ENCODE data around the gene LRRC57.
"Not testable (repeated sequence)": the region's sequence is repeated elsewhere in the genome, so short reads cannot be mapped to it uniquely, and the experiment has no call there.

Gene LRRC57

DNA sequence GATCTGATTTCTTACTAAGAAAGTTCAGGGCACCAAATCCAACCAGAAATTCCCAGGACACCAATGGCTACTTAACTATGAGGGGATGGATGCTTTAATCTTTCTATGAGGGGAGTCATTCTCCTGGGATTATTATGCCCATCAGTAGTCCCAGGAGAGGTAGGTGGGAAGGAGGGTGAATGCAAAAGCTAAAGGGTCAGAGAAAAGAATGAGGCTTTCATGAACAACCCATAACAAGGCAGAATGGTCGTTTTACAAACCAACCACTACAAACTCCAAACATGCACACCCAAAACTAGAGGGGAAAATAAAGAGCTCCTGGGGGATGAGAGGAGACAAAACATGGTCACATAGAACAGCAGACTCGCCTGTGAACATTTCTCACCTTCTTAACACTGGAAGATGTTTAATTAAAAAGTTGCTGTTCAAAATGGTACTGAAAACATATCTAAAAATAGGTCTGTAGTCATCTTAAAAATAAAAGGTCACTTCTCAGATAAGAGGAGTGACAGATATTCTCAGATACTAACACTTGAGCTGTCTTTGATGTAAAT lies 30.5 kb upstream of the LRRC57 start:
- no peak overlapping the region for H3K9ac ChIP-seq (ENCODE audit: low read depth, low read length)
- peaks cover 5% of the 10 kb centered on the region for H3K27me3 ChIP-seq (ENCODE audit: control insufficient read depth, insufficient read depth, low read length)
- H3K4me3 ChIP-seq (ENCODE audit: low read length) = no peak overlapping the region
- H3K9me3 ChIP-seq (replicated peaks; ENCODE audit: low read length) = no peaks in the 10 kb centered on the region
- no peaks in the 10 kb centered on the region for H3K36me3 ChIP-seq (ENCODE audit: insufficient read depth, low read length)
- no peak overlapping the region for H3K4me2 ChIP-seq (ENCODE audit: low read length)
- peaks cover 35% of the 10 kb centered on the region for H3K4me1 ChIP-seq (ENCODE audit: control insufficient read depth, insufficient read depth, low read length)

DNA sequence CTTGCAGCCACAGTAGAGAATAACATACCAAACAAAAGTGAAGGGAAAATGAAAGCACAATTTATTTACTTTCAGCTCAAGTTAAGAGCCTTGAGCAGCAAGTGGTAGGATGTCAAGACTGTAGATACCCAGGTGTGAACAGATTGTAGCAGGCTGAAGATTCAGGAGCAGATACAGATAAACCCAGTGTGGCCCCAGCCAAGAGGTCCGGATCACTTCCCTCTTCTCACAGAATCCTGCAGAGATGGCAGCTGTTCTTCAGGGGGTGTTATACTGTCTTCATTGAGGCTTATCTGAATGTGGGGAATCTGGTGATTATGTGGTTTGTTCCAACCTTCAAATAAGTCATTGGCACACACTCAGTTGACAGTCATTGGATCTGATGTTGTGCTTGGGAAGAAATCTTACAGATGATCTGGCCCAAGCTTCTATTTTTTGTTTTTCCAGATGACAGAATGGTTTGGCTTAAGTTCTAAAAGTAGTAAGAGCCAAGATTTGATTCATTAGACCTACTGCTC lies 29.0 kb upstream of the LRRC57 start:
- no peak overlapping the region for H3K9ac ChIP-seq (ENCODE audit: low read depth, low read length)
- H3K4me3 ChIP-seq (ENCODE audit: low read length) = peak overlapping the region; percentile 49
- H3K36me3 ChIP-seq (ENCODE audit: insufficient read depth, low read length) = no peaks in the 10 kb centered on the region
- no peaks in the 10 kb centered on the region for H3K9me3 ChIP-seq (replicated peaks; ENCODE audit: low read length)
- peaks cover 35% of the 10 kb centered on the region for H3K4me1 ChIP-seq (ENCODE audit: control insufficient read depth, insufficient read depth, low read length)
- peaks cover 5% of the 10 kb centered on the region for H3K27me3 ChIP-seq (ENCODE audit: control insufficient read depth, insufficient read depth, low read length)
- H3K4me2 ChIP-seq (ENCODE audit: low read length) = peak overlapping the region; percentile 75

DNA sequence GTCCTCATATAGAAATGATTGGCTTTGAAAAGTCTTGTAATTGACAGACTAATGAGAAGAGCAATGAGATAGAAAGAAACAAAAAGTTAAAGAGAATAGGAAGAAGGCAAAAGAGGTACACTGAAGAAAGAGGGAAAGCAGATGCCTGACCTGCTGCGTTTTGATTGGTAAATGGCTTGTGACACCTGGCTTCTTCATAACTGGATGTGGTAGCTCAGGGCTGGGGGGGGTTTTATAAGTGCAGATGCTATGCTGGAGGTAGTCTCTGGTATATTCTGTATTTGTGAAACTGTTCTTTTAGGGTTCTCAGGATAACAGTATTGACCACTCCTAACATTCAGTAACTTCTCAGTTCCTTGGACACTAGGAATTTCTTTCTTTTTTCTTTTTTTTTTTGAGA lies 28.2 kb upstream of the LRRC57 start:
- Histone ChIP-seq H3K4me2 (ENCODE audit: low read length) (peak overlapping the region; percentile 94), H3K4me3 (ENCODE audit: low read length) (no peak overlapping the region), H3K27me3 (ENCODE audit: control insufficient read depth, insufficient read depth, low read length) (peaks cover 5% of the 10 kb centered on the region), H3K9ac (ENCODE audit: low read depth, low read length) (no peak overlapping the region), H3K36me3 (ENCODE audit: insufficient read depth, low read length) (no peaks in the 10 kb centered on the region), H3K4me1 (ENCODE audit: control insufficient read depth, insufficient read depth, low read length) (peaks cover 31% of the 10 kb centered on the region), H3K9me3 (replicated peaks; ENCODE audit: low read length) (no peaks in the 10 kb centered on the region)

DNA sequence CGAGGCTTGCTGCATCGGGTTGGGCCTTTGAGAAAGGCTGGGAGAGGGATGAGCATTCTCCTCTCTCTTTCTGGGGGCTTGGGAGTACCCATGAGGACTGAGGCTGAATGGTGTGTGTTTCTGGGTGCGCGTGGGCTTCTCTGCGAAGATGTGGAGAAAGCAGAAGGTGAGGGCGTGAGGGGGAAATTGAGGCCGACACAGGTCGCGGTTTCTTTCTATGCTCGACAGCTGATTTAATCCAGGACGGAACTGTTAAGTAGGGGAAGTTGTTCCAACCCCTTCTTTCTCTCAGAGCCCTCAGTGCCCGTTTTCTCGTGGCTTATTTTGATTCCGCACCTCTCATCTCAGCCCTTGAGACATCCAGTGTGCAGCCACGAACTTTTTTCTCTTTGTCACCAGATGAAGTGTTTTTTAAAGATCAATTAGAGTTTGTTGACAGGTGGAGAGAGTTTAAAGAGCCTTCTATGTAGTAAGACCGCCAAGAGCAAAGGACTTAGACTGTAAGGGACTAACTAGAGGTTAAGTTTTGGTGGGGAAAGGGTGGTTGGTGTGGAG lies 27.5 kb upstream of the LRRC57 start:
- Histone ChIP-seq H3K4me1 (ENCODE audit: control insufficient read depth, insufficient read depth, low read length) (peaks cover 29% of the 10 kb centered on the region), H3K9ac (ENCODE audit: low read depth, low read length) (peak overlapping the region; percentile 85), H3K36me3 (ENCODE audit: insufficient read depth, low read length) (no peaks in the 10 kb centered on the region), H3K4me2 (ENCODE audit: low read length) (peak overlapping the region; percentile 94), H3K27me3 (ENCODE audit: control insufficient read depth, insufficient read depth, low read length) (peaks cover 5% of the 10 kb centered on the region), H3K4me3 (ENCODE audit: low read length) (peak overlapping the region; percentile 89), H3K9me3 (replicated peaks; ENCODE audit: low read length) (no peaks in the 10 kb centered on the region)

DNA sequence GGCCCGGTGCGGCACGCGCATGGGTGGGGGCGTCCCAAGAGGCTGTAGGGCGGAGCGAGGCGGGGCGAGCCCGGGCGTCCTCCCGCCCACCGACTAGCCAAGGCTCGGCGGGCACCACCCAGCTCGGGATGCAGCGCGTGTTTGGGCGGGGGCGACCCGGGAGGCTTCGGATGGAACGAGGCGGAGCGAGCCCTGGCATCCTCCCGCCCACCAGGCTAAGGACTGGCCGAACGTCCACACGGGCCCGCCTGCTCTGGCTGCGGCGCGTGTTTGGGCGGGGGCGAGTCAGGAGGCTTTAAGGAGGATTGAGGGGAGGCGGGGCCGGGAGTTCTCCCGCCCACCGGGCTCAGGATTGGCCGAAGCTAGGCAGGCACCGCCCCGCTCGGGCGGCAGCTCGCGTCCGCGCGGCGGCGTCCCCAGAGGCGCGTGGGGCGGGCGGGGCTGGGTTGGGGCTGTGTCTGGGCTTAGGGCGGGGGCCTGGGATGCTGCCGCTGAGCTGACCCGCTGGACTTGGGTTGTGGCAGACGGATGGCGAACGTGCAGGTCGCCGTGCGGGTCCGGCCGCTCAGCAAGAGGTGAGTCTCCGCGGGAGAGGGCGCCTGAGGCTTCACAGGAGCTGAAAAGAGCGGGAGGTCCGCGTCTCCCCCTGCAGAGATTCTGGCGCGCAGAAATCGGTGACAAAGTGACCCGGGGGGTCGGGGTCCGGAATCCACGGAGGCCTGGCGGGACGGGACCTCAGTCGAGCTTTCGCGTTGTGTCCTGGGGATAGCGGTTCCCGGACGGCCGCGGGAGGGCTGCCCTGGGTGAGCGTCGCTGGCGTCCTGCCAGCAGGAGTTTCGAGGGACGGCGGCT lies 26.8 kb upstream of the LRRC57 start, which contains the start of gene STARD9:
Gene STARD9 (plus strand): TSS at position 419 of the 852 bp plus-strand sequence. CDS start 110 bp downstream, at position 529.
- Histone ChIP-seq H3K4me2 (ENCODE audit: low read length) (peak within 1 kb of the TSS; percentile 94), H3K4me3 (ENCODE audit: low read length) (peak within 1 kb of the TSS; percentile 89), H3K27me3 (ENCODE audit: control insufficient read depth, insufficient read depth, low read length) (peaks cover 5% of the 10 kb centered on the region), H3K4me1 (ENCODE audit: control insufficient read depth, insufficient read depth, low read length) (peaks cover 29% of the 10 kb centered on the region), H3K9ac (ENCODE audit: low read depth, low read length) (peak within 1 kb of the TSS; percentile 85), H3K36me3 (ENCODE audit: insufficient read depth, low read length) (no peaks in the 10 kb centered on the region), H3K9me3 (replicated peaks; ENCODE audit: low read length) (no peaks in the 10 kb centered on the region)

DNA sequence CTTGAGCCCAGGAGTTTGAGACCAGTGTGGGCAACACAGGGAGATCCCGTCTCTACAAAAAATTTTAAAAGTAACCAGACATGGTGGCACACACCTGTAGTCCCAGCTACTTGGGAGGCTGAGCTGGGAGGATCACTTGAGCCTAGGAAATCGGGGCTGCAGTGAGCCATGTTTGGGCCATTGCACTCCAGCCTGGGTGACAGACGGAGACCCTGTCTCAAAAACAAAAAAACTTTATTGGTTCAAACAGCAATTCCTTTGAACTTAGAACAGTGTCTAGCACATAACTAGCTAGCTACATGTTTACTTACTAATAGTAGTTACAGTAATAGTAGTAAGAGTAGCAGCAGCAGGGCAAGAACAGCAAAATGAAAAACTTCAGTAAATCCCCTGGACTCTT lies 10.1 kb upstream of the LRRC57 start:
- Histone ChIP-seq H3K9me3 (replicated peaks; ENCODE audit: low read length) (no peaks in the 10 kb centered on the region), H3K4me3 (ENCODE audit: low read length) (no peak overlapping the region), H3K4me2 (ENCODE audit: low read length) (no peak overlapping the region), H3K9ac (ENCODE audit: low read depth, low read length) (no peak overlapping the region), H3K36me3 (ENCODE audit: insufficient read depth, low read length) (peaks cover 26% of the 10 kb centered on the region), H3K27me3 (ENCODE audit: control insufficient read depth, insufficient read depth, low read length) (no peaks in the 10 kb centered on the region), H3K4me1 (ENCODE audit: control insufficient read depth, insufficient read depth, low read length) (no peaks in the 10 kb centered on the region)

DNA sequence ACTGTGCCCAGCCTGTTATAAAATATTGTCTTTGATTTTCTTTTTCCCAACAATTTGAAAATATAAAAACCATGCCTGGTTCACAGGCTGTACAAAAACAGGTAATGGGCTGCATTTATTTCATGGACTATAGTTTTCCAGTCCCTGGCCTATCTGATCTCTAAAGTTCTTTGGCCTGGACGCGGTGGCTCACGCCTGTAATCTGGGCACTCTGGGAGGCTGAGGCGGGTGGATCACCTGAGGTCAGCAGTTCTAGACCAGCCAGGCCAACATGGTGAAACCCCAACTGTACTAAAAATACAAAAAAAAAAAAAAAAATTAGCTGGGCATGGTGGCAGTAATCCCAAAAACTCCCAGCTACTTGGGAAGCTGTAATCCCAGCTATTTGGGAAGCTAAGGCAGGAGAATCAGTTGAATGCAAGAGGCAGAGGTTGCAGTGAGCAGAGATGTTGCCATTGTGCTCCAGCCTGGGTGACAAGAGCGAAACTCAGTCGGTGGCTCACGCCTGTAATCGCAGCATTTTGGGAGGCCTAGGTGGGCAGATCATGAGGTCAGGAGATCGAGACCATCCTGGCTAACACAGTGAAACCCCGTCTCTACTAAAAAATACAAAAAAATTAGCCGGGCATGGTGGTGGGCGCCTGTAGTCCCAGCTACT lies 8.1 kb upstream of the LRRC57 start:
- H3K4me1 ChIP-seq (ENCODE audit: control insufficient read depth, insufficient read depth, low read length); H3K4me3 ChIP-seq (ENCODE audit: low read length); H3K9me3 ChIP-seq (replicated peaks; ENCODE audit: low read length); H3K4me2 ChIP-seq (ENCODE audit: low read length); H3K9ac ChIP-seq (ENCODE audit: low read depth, low read length); H3K27me3 ChIP-seq (ENCODE audit: control insufficient read depth, insufficient read depth, low read length): not testable (repeated sequence)
- peaks cover 15% of the 10 kb centered on the region for H3K36me3 ChIP-seq (ENCODE audit: insufficient read depth, low read length)

DNA sequence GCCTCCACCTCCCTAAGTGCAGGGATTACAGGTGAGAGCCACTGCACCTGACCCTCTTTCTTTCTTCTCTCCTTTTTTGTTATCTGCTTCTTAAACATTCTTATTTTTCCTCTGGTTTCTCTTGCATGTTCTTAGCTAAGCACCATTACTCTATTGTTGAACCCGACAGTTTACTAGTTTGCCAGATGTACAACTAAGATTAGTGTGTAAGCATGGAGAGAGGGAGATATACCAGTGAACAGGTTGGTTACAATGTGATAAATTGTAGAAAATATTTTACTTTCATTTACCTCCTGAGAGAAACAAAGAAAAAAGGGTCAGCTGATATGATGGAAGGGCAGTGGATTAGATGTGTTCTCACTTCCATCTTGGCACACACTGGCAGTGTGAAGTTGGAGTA lies 5.0 kb upstream of the LRRC57 start:
- H3K4me3 ChIP-seq (ENCODE audit: low read length) = no peak overlapping the region
- H3K36me3 ChIP-seq (ENCODE audit: insufficient read depth, low read length) = peaks cover under 1% of the 10 kb centered on the region
- no peaks in the 10 kb centered on the region for H3K27me3 ChIP-seq (ENCODE audit: control insufficient read depth, insufficient read depth, low read length)
- H3K4me2 ChIP-seq (ENCODE audit: low read length) = no peak overlapping the region
- H3K4me1 ChIP-seq (ENCODE audit: control insufficient read depth, insufficient read depth, low read length) = peaks cover 5% of the 10 kb centered on the region
- H3K9ac ChIP-seq (ENCODE audit: low read depth, low read length) = no peak overlapping the region
- no peaks in the 10 kb centered on the region for H3K9me3 ChIP-seq (replicated peaks; ENCODE audit: low read length)

DNA sequence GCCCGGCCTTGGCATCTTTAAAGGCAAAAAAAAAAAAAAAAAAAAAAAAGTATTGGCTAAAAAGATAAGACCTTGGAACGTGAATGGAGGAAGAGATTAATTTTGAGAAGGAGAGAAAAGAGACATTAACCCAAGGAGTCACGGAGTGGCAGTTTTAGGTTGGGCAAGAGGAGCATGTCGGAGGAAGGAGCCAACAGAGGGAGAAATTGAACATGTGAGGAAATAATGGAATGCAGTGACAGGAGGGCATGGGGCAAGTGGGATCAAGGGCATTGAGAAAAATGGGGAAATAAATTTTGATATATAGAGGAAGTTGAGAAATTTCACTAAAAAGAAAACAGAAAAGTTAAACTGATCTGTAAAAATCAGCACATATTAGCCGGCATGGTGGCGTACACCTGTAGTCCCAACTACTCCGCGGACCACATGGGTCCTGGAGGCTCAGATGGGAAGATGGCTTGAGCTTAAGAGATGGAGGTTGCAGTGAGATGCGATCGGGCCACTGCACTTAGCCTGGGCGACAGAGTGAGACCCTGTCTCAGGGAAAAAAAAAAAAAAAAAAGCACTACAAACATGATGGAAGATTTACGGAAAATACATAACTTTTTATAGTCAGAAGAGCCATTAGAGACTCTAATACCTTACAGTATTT lies 1.3 kb upstream of the LRRC57 start:
- Histone ChIP-seq H3K4me3 (ENCODE audit: low read length) (peak overlapping the region; percentile 64), H3K36me3 (ENCODE audit: insufficient read depth, low read length) (peaks cover 9% of the 10 kb centered on the region), H3K9me3 (replicated peaks; ENCODE audit: low read length) (no peaks in the 10 kb centered on the region), H3K4me1 (ENCODE audit: control insufficient read depth, insufficient read depth, low read length) (peaks cover 22% of the 10 kb centered on the region), H3K9ac (ENCODE audit: low read depth, low read length) (peak overlapping the region; percentile 96), H3K4me2 (ENCODE audit: low read length) (peak overlapping the region; percentile 85), H3K27me3 (ENCODE audit: control insufficient read depth, insufficient read depth, low read length) (no peaks in the 10 kb centered on the region)

DNA sequence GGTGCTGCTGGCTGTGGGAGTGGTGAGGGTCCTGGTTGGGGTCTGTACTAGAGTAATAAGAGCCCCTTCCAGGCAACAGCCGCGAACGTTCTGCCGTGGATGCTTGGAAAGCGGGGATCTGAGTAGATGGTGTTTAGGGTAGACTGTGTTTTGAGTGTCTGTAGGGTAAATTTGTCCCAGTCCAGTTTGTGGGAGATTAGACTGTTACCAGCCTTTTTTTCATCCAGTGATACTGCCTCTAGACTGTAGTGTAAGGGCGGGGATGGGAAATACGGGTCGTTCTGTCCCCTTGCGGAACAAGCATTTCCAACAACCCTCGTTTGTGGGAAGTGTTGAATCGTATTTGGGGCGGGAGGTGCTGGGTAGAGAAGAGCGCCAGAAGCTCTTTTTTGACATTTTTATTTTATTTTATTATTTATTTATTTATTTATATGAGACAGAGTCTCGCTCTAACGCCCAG lies 469 bp upstream of the LRRC57 start:
- no peaks in the 10 kb centered on the region for H3K27me3 ChIP-seq (ENCODE audit: control insufficient read depth, insufficient read depth, low read length)
- peaks cover 14% of the 10 kb centered on the region for H3K36me3 ChIP-seq (ENCODE audit: insufficient read depth, low read length)
- H3K9me3 ChIP-seq (replicated peaks; ENCODE audit: low read length) = no peaks in the 10 kb centered on the region
- peaks cover 22% of the 10 kb centered on the region for H3K4me1 ChIP-seq (ENCODE audit: control insufficient read depth, insufficient read depth, low read length)
- H3K4me2 ChIP-seq (ENCODE audit: low read length) = peak overlapping the region; percentile 85
- peak overlapping the region; percentile 96 for H3K9ac ChIP-seq (ENCODE audit: low read depth, low read length)
- H3K4me3 ChIP-seq (ENCODE audit: low read length) = peak overlapping the region; percentile 99

DNA sequence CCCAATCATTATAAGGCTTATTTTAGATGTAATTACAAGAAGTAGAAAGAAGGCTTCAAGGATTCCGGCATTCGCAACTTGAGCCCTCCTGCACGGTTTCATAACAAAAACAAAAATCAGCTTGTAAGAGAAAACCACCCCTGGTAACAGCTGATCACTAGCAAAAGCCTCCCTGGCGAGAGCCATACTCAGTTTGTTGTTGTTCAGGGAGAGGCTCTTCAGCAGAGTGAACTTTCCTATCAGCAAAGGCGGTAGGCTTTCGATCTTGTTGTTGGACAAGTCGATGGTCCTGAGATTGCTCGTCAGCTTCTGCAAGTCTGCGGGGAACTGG lies 710 bp downstream of the LRRC57 start:
- Histone ChIP-seq H3K4me1 (ENCODE audit: control insufficient read depth, insufficient read depth, low read length) (peaks cover 22% of the 10 kb centered on the region), H3K9ac (ENCODE audit: low read depth, low read length) (peak overlapping the region; percentile 96)

More for the DNA sequence above, 710 bp downstream of the LRRC57 start:
- H3K4me2 ChIP-seq (ENCODE audit: low read length) = peak overlapping the region; percentile 85
- peaks cover 23% of the 10 kb centered on the region for H3K36me3 ChIP-seq (ENCODE audit: insufficient read depth, low read length)
- peak overlapping the region; percentile 99 for H3K4me3 ChIP-seq (ENCODE audit: low read length)
- H3K27me3 ChIP-seq (ENCODE audit: control insufficient read depth, insufficient read depth, low read length) = no peaks in the 10 kb centered on the region
- H3K9me3 ChIP-seq (replicated peaks; ENCODE audit: low read length) = no peaks in the 10 kb centered on the region

All from skeletal muscle satellite cell (primary cell).